HEK293 (cell line): Measurements from ENCODE around the gene METTL23.

Experiments used
- CTCF ChIA-PET: fragments of 350-600 bp; formaldehyde crosslinking; extraction: SDS; loops from one replicate; lab custom pipeline; 2021; ENCODE audit warnings: antibody characterized with exemption; lab: Yijun Ruan, JAX
- POLR2A ChIA-PET: fragments of 300-600 bp; formaldehyde crosslinking; extraction: SDS; loops from one replicate; lab custom pipeline; 2020; ENCODE audit warnings: antibody characterized with exemption, inconsistent platforms; lab: Yijun Ruan, JAX
- H3K27ac ChIP-seq: fragments of 200-500 bp; sonication (Bioruptor generic); 2 replicates; pipeline ENCODE4 v1.5.1; 2014; ENCODE audit warnings: low read depth, low read length, control low read depth, inconsistent platforms; ENCODE audit errors: extremely low read depth
- H3K36me3 ChIP-seq, 2 experiments: fragments of 200-500 bp in 1 of 2; sonication (Bioruptor generic) in 1 of 2; 1 replicate in 1 of 2; 2 replicates in 1 of 2; pipeline ENCODE4 v1.5.1; 2014 to 2017; ENCODE audit warnings: inconsistent platforms in 2 of 2, low read length in 2 of 2; ENCODE audit not compliant: control insufficient read depth in 2 of 2, insufficient read depth in 1 of 2
- H3K4me1 ChIP-seq: fragments of 200-500 bp; sonication (Bioruptor generic); 2 replicates; pipeline ENCODE4 v1.5.1; 2014; ENCODE audit warnings: mild to moderate bottlenecking, low read length, inconsistent platforms; ENCODE audit not compliant: control insufficient read depth, insufficient read depth
- H3K4me3 ChIP-seq: 2 replicates; pipeline ENCODE4 v1.5.1; 2011; ENCODE audit warnings: low read depth, mild to moderate bottlenecking, control low read depth, low read length, moderate library complexity
- H3K9me3 ChIP-seq: fragments of 200-500 bp; sonication (Bioruptor generic); 2 replicates; pipeline ENCODE4 v1.5.1; 2014; ENCODE audit warnings: low read depth, low read length, inconsistent platforms; ENCODE audit not compliant: control insufficient read depth, insufficient read depth
- AEBP2 ChIP-seq: fragments of 450-650 bp; formaldehyde crosslinking; IDR thresholded peaks from 2 replicates; pipeline ENCODE4 v1.5.1; 2016; ENCODE audit warnings: missing biosample characterization, missing genetic modification characterization, borderline replicate concordance
- FEZF1 ChIP-seq: fragments of 450-650 bp; formaldehyde crosslinking; IDR thresholded peaks from 2 replicates; pipeline ENCODE4 v1.5.1; 2016; ENCODE audit warnings: missing biosample characterization, missing genetic modification characterization
- HOXD13 ChIP-seq: sonication (generic); formaldehyde crosslinking; IDR thresholded peaks from 2 replicates; pipeline ENCODE4 v1.8.0; 2022; ENCODE audit warnings: missing genetic modification reagents, borderline replicate concordance
- REPIN1 ChIP-seq: fragments of 450-650 bp; formaldehyde crosslinking; IDR thresholded peaks from 2 replicates; pipeline ENCODE4 v1.5.1; 2017; ENCODE audit warnings: missing biosample characterization, missing genetic modification characterization, low read depth
- TSHZ1 ChIP-seq: fragments of 450-650 bp; formaldehyde crosslinking; IDR thresholded peaks from 2 replicates; pipeline ENCODE4 v1.5.1; 2016; ENCODE audit warnings: missing biosample characterization, missing genetic modification characterization, borderline replicate concordance
- WT1 ChIP-seq: fragments of 450-650 bp; formaldehyde crosslinking; IDR thresholded peaks from 2 replicates; pipeline ENCODE4 v1.5.1; 2016; ENCODE audit warnings: missing biosample characterization, missing genetic modification characterization
- ZBTB11 ChIP-seq: fragments of 450-650 bp; formaldehyde crosslinking; conservative IDR thresholded peaks from 2 replicates; pipeline ENCODE4 v1.5.1; 2016; ENCODE audit warnings: low read depth, missing biosample characterization, missing genetic modification characterization
- ZNF10 ChIP-seq: fragments of 450-650 bp; formaldehyde crosslinking; IDR thresholded peaks from 2 replicates; pipeline ENCODE4 v1.5.1; 2017; ENCODE audit warnings: missing biosample characterization, missing genetic modification characterization
- ZNF2 ChIP-seq: fragments of 450-650 bp; formaldehyde crosslinking; IDR thresholded peaks from 2 replicates; pipeline ENCODE4 v1.5.1; 2016; ENCODE audit warnings: missing biosample characterization, missing genetic modification characterization
- ZNF221 ChIP-seq: fragments of 450-650 bp; formaldehyde crosslinking; IDR thresholded peaks from 2 replicates; pipeline ENCODE4 v1.5.1; 2017; ENCODE audit warnings: missing biosample characterization, missing genetic modification characterization, borderline replicate concordance
- ZNF311 ChIP-seq: fragments of 450-650 bp; formaldehyde crosslinking; IDR thresholded peaks from 2 replicates; pipeline ENCODE4 v1.5.1; 2017; ENCODE audit warnings: missing biosample characterization, missing genetic modification characterization, borderline replicate concordance
- ZNF394 ChIP-seq: fragments of 450-650 bp; formaldehyde crosslinking; IDR thresholded peaks from 2 replicates; pipeline ENCODE4 v1.5.1; 2016; ENCODE audit warnings: missing biosample characterization, missing genetic modification characterization, mild to moderate bottlenecking, moderate library complexity, borderline replicate concordance
- ZNF423 ChIP-seq: fragments of 450-650 bp; formaldehyde crosslinking; IDR thresholded peaks from 2 replicates; pipeline ENCODE4 v1.5.1; 2016; ENCODE audit warnings: missing biosample characterization, missing genetic modification characterization
- ZNF426 ChIP-seq: fragments of 450-650 bp; formaldehyde crosslinking; IDR thresholded peaks from 2 replicates; pipeline ENCODE4 v1.5.1; 2017; ENCODE audit warnings: missing biosample characterization, missing genetic modification characterization, mild to moderate bottlenecking, inconsistent platforms, moderate library complexity
- ZNF48 ChIP-seq: fragments of 450-650 bp; formaldehyde crosslinking; IDR thresholded peaks from 2 replicates; pipeline ENCODE4 v1.5.1; 2016; ENCODE audit warnings: missing biosample characterization, missing genetic modification characterization
- ZNF510 ChIP-seq: fragments of 450-650 bp; formaldehyde crosslinking; IDR thresholded peaks from 2 replicates; pipeline ENCODE4 v1.5.1; 2018; ENCODE audit warnings: mild to moderate bottlenecking, missing genetic modification characterization, missing biosample characterization; ENCODE audit not compliant: insufficient replicate concordance
- ZNF544 ChIP-seq: fragments of 450-650 bp; formaldehyde crosslinking; IDR thresholded peaks from 2 replicates; pipeline ENCODE4 v1.5.0; 2017; ENCODE audit warnings: missing biosample characterization, missing genetic modification characterization
- ZNF548 ChIP-seq: fragments of 450-650 bp; formaldehyde crosslinking; IDR thresholded peaks from 2 replicates; pipeline ENCODE4 v1.5.1; 2016; ENCODE audit warnings: missing biosample characterization, missing genetic modification characterization
- ZNF558 ChIP-seq: fragments of 450-650 bp; formaldehyde crosslinking; IDR thresholded peaks from 2 replicates; pipeline ENCODE4 v1.5.1; 2016; ENCODE audit warnings: missing biosample characterization, missing genetic modification characterization
- ZNF560 ChIP-seq: fragments of 450-650 bp; formaldehyde crosslinking; IDR thresholded peaks from 2 replicates; pipeline ENCODE4 v1.5.1; 2017; ENCODE audit warnings: missing biosample characterization, missing genetic modification characterization, borderline replicate concordance
- ZNF600 ChIP-seq: fragments of 450-650 bp; formaldehyde crosslinking; IDR thresholded peaks from 2 replicates; pipeline ENCODE4 v1.5.1; 2016; ENCODE audit warnings: missing biosample characterization, missing genetic modification characterization
- ZNF624 ChIP-seq: fragments of 450-650 bp; formaldehyde crosslinking; IDR thresholded peaks from 2 replicates; pipeline ENCODE4 v1.5.1; 2017; ENCODE audit warnings: missing biosample characterization, missing genetic modification characterization
- ZNF629 ChIP-seq: fragments of 450-650 bp; formaldehyde crosslinking; IDR thresholded peaks from 2 replicates; pipeline ENCODE4 v1.5.1; 2017; ENCODE audit warnings: missing biosample characterization, missing genetic modification characterization
- ZNF692 ChIP-seq: fragments of 450-650 bp; formaldehyde crosslinking; IDR thresholded peaks from 2 replicates; pipeline ENCODE4 v1.5.1; 2016; ENCODE audit warnings: missing biosample characterization, missing genetic modification characterization
- ZNF776 ChIP-seq: fragments of 450-650 bp; formaldehyde crosslinking; IDR thresholded peaks from 2 replicates; pipeline ENCODE4 v1.5.0; 2017; ENCODE audit warnings: missing biosample characterization, missing genetic modification characterization, borderline replicate concordance
- ZSCAN5A ChIP-seq: fragments of 450-650 bp; formaldehyde crosslinking; IDR thresholded peaks from 2 replicates; pipeline ENCODE4 v1.5.1; 2016; ENCODE audit warnings: missing biosample characterization, missing genetic modification characterization

METTL23 gene

GRCh38 chr17:76734080-76734840 is 7.6 kb downstream of the METTL23 start:
- ChIA-PET POLR2A (interaction anchor here (0.7 to 4.8 kb wide), 4 partner anchors 8 to 17 kb away, joined by 3 to 68 read pairs (median 6); partner anchors contain the start of genes JMJD6 and METTL23), CTCF (interaction anchor here (0.8 to 2.8 kb wide), 3 partner anchors 8 to 52 kb away, joined by 3 to 13 read pairs (median 6); partner anchors contain the start of genes JMJD6 and METTL23)
- Histone ChIP-seq H3K36me3 (peaks cover 40 to 66% of the 10 kb centered on the region in 2 experiments), H3K27ac (no peak overlapping the region), H3K9me3 (no peaks in the 10 kb centered on the region), H3K4me3 (peak overlapping the region; percentile 67), H3K4me1 (peaks cover 15% of the 10 kb centered on the region)
- TF ChIP-seq WT1 (tag by site-specific recombination) (no peak), ZNF394 (tag by site-specific recombination) (no peak), ZNF311 (tag by site-specific recombination) (no peak), ZNF544 (tag by site-specific recombination) (no peak), ZNF426 (no peak), ZNF692 (tag by site-specific recombination) (no peak), ZSCAN5A (tag by site-specific recombination) (no peak), ZNF558 (tag by site-specific recombination) (no peak), ZBTB11 (tag by site-specific recombination) (0 out of 2 replicates have a peak, but pooled peaks have one; percentile 1), ZNF560 (tag by site-specific recombination) (no peak), ZNF548 (no peak), FEZF1 (tag by site-specific recombination) (0 out of 2 replicates have a peak, but pooled peaks have one; percentile 11), HOXD13 (CRISPR knock-in tag) (no peak), ZNF510 (no peak), AEBP2 (no peak), REPIN1 (no peak), ZNF48 (no peak), ZNF221 (tag by site-specific recombination) (no peak), ZNF776 (tag by site-specific recombination) (no peak), TSHZ1 (no peak), ZNF10 (tag by site-specific recombination) (peak; percentile 47; the same call in 1 of the 2 replicates), ZNF624 (no peak), ZNF600 (tag by site-specific recombination) (peak; percentile 52; the same call in 1 of the 2 replicates), ZNF629 (no peak), ZNF423 (tag by site-specific recombination) (no peak), ZNF2 (tag by site-specific recombination) (peak; percentile 11; the same call in 1 of the 2 replicates)
